SW 1271 (cell line): Measurements from ENCODE around the gene NFIA.
"Not testable (repeated sequence)": the region's sequence is repeated elsewhere in the genome, so short reads cannot be mapped to it uniquely, and the experiment has no call there.

Experiments used
- DNase-seq, 2 experiments: peaks; one replicate each; lab custom pipeline; 2025; lab: John Stamatoyannopoulos, UW

The NFIA gene

DNA sequence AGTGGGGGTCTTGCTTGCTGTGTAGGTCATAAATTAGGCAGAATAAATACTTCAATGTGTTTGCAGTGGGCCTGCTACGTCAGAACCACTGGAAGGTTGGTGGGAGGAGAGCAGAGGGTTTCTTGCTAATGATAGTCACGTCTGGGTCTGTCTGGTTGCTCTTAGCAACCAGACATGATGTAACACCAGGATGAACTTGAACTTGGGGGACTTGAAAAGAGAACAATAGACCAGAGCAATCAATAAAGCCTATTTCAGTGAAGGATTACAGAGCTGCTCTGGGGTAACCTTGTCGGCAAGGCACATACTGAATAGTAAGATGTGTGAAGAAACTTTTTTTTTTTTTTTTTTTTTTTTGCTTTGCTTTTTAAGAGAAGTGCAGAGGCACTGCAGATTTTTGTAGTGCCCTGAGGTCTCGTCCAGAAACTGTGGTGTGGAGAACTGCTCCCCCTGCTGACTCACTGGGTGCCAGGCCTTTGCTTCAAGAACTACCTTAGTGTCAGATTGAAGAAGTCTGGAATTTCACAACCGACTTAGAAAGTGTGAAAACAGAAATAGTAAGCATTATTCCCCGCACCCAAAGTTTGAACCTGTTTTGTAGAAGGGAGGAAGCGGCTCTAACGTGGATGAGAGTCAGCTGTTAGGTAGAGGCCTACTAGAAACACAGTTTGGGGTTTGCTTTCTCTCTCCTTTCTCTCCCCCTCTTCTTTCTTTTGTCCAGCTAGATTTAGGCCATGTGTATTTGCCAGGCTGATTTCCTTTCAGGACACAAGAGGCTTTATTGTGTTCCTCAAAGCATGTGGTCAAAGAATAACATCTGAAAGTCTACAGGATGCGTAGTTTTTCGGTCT, 371.0 kb downstream of the NFIA start:
- DNase-seq = peak; percentile 8 to 27

DNA sequence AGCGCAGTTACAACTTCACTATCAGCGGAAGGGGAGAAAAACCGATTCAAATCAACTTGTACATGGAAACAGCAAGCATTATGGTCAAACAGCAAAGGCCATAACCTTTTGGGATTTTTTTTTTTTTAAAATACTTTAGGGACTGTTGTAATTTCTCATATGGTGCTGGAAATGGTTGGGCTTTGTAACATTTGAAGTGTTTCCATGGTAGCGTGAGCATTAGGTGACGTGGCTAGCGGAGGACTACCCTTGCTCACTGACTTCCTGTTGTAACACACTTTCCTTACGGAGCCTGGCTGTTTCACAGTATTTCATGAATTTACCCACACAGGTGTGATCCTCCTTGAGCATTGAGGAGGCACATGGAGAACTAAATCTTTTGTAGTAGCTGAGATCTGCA, 373.0 kb downstream of the NFIA start:
- no peak for DNase-seq

DNA sequence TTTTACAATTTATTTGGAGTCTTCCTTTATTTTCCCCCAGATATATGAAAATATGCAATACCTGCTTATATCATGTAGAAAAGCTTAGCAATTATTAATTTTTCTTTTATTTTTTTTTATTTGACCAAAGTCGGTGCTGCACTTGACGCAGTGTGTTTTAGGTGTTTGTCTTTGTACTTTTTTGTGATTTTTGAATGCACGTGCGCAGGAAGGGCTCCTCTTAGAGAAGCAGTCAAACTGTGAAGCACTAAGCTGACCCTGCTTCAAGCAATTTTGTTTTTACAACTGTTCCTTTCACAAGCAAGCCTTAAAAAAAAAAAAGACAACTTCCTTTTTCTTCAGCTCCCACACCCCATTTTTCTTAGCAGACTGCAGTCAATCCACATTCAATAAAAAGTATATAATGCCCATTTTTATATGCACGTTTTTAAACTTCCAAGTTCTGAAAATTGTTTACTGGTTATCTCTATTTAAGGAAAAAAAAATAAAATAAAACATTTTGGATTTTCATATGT, 375.2 kb downstream of the NFIA start:
- DNase-seq = no peak

DNA sequence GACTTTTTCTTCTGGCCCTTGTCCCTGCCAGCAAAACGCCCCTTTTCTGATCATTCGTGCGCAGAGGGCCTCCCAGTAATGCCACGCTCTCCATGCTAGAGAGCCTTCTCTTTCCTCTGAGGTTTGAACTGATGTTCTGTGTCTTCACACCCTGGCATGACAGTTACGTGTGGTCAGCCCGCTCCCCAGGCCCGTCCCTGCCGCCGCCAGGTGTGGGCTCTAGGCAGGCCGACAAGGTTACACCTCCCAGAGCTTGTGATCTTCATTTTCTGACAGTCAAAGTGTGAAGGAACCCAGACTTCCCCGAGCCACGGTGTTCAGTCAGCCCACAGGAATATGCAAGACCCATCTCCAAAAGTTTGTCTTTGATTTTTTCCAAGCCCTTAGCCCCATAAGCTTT, 377.0 kb downstream of the NFIA start:
- no peak for DNase-seq

DNA sequence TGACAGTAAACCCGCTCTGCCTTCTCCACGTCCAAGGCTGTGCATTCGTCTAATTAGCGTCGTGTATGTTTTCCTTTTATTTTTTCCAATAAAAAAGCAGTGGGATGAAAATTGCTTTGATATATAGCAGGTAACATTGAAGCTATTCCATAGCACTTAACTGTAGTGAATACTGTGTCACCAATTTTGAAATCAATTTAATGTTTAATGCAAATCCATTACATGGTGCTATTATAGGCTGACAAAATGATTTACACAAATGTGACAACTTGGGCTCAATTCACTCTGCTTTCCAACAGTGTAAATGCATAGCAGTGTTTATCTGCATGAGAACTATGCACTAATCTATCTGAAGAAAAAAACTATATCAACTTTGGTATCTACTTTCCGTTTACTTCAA, 377.8 kb downstream of the NFIA start:
- no peak for DNase-seq

DNA sequence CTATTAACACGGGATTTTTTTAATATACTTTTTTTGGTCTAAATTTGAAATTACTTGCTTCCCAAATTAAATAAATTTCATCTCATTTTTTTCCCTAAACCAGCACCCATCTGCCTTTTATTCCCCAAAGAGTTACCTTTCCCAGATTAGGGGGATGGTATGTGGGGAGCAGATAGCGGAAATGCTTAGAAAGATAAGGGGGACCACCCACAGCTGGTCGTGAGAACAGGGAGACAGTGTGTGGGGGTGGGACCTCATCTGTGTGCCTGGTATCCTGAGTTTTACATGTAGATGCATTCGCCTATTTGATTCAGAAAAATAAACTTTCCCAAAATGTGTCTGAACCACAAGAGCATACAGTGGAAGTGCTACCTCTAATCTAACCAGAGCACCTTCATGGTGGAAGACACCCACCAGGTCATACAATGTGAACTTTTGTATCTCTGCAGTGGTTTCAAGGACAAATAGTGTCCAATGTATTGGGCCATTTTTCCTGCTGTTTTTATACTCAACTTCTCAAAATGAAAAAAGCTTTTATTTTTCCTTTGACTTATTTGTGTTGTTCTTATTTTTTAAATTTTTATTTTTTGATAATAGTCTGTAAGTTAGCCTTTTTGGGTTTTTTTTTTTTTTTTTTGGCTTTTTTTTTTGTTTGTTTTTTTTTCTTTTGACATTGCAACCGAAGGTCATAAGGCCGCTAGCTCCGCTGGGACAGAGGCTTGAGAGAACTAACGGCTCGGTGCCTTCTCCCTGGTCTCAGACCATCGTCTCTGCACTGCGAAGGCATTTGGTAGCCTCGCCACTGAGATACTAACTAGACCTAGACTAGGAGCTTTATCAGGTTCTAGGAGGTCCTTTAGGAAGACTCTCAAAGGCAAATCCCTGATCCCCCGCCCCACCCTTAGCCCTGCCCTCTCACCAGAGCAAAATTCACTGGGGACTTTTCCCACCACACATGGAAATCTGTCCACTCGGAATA, 379.3 kb downstream of the NFIA start:
- DNase-seq = no peak

DNA sequence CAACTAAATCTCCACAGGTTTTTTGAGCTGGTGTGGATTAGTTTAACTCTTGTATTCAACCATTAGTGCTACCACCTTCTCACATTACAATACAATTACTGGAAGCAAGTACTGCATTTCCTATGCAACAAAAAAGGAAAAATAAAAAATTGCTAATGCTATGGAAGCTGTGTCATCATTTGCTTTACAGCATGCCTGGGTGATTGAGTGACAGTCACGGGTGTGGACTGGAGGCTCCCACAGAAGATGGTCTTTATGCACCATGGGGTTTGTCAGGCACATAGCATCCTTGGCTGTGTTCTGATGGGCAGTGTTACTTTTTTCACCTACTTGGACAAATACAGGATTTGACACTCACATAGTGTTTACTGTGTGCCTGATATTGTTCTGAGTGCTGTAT, 380.3 kb downstream of the NFIA start:
- no peak for DNase-seq

DNA sequence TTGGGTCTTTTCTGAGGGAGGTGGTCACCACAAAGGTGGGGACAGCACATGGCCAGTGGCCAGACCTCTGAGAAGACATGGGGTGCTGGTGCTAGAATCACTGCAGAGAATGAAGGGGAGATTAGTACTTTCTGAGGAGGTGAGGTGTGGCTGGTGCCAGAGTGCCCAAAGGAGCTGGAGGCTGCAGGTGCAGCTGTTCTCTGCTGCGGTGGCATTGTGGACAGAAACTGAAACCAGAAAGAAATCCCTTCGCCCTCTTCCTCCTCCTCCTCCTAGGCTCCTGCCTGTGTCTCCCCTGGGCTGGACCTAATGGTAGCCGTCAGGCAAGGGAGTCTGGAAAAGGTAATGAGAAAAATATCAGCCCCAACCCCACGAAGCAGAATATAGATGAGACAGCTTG, 380.9 kb downstream of the NFIA start:
- DNase-seq = no peak

DNA sequence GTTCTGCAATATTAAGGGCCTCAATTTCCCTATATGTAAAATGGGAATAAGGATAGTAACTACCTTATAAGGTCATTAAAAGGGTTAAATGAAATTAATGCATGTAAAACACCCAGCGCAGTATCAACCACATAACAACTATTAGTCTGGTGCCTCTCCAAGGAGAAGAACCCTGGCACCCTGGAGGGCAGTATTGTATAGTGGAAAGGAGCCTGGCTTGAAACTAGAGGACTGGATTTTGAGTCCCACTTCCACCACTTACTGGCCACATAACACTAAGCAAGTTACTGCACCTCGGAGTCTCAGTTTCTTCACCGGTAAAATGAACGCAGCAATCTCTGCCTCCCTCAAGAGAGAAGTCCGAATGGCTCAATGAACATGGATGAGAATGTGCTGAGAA, 385.5 kb downstream of the NFIA start:
- DNase-seq = not testable (repeated sequence)

DNA sequence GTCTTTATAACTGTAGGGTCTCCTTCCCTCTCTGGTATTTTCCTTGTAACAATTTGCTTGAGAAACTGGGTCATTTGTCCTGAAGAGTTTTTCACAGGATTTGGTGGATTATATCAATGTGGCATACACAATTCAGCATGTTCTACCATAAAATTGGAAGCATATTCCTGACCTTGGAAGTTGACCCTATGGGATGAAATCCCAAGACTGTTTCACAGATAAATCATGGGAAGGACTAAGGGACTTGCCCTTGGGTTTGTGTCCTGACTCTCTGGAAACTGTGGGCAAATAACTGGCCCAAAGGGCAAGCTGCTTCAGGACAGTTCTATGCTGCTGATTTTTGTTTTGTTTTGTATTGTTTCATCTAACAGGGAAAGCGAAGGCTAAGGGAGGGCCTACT, 387.0 kb downstream of the NFIA start:
- DNase-seq = no peak

DNA sequence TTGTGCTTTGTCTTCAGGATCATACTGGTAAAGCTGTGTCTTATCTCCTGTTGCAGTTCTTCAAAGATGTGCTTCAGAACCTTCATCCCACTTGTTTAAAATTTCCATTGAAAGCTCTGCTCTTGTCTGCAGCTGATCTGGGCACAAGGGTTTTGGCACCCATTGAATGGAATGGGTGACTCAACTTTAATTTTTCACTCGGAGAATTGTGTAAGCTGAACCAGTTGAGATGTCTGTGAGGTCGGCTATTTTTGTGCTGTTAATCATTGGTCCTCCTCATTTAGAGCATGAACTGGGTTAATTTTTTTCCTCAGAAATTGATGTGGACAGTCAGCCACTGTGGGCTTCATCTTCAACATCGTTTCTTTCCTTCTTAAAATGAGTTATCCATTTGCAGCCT, 390.5 kb downstream of the NFIA start:
- DNase-seq = no peak

DNA sequence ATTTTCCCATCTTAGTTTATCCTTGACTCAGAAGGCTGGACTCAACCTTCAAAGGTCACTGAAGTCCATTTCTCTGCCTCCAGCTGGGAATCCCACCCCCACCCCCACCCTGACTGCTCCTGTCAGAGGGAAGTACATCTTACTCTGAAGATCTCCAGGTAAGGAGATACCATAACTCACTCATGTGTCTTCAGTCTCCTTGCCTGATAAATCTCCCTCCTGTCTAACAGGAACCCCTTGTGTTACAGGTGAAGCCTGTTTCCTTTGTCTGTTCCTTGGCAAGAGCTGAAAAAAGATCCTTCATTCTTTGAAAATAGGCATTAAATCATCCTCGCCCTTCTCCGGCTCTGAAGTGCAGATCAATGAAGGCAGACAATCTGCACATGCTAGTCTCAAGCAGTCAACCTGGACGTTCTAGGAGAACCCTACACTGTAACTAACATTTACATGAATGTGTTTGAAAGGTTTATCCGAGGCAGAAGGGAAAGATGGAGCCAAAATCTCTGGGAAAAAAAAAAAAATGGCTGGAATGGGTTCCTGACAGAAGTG, 392.0 kb downstream of the NFIA start:
- no peak for DNase-seq

DNA sequence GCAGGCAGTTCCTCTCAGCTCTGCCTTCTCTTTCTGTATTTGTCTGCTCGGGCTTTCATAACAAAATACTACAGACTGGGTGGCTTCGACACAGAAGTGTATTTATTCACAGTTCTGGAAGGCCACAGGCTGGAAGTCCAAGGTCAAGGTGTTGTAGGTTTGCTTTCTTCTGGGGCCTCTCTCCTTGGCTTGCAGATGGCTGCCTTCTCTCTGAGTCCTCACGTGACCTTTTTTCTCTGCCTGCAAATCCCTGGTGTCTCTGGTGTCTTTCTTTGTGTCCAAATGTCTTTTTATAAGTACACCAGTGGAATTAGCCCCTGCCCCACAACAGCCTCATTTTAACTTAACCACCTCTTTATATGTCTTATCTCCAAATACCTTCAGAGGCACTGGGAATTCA, 392.6 kb downstream of the NFIA start:
- DNase-seq = no peak

DNA sequence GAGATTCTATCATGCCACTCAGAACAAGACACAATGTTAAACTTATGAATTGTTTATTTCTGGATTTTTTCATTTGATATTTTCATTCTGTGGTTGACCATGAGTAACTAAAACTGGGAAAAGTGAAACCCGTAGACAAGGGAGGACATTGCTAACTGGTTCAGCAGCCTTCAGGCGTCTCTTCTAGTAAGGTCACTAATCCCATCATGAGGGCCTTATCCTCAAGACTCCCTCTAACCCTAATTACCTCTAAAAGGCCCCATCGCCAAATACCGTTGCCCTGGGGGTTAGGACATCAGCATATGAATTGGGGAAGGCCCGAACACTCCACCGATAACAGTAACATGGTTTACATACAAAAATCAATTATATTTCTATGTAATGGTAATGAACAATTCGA, 394.9 kb downstream of the NFIA start:
- DNase-seq = no peak

DNA sequence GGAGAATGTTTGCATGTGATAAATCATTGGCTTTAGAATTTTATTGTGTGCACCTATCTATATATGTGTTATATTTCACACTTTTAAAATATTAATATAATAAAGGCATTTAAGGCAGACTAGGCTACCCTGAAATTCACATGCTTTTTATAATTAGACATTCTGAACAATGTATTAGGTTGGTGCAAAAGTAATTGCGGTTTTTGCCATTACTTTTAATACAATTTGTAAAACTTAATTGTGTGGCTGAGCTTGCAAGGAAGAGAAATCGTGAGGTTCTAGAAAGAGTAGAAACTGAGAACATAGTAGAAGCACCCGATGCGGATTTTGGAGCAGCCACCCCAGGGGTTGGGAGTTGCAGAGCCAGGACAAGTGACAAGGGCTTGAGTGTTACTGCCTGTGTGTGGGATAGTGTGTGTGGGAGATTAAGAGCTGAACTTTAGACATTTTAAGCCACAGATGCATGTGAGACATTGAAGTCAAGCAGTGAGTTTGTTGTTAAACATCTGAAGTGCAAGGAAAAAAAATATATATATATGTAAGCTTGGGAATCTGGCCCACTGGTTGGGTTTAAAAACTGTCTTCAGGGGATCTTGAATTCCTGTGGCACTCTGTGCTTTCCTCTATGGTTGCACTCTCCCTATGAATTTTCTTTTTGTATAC, 398.0 kb downstream of the NFIA start:
- no peak for DNase-seq

DNA sequence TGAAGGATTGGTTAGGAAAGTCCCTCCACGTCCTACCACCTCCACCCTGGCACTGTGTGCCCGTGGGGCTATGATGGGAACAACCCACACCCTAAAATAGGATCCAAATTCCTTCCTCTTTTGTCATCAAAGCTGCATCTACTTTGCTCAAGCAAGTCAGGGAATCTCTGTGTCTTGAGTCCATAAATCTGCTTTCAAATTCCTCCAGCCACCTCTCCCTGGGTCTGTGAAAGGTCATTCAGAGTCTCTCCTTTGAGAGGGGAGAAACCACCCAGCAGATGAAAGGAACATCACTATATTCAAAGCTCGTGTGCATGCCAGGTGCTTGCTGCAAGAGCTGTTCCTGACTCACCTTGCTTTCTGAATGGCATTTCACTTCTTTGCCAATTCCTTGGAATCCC, 399.0 kb downstream of the NFIA start:
- DNase-seq = no peak

DNA sequence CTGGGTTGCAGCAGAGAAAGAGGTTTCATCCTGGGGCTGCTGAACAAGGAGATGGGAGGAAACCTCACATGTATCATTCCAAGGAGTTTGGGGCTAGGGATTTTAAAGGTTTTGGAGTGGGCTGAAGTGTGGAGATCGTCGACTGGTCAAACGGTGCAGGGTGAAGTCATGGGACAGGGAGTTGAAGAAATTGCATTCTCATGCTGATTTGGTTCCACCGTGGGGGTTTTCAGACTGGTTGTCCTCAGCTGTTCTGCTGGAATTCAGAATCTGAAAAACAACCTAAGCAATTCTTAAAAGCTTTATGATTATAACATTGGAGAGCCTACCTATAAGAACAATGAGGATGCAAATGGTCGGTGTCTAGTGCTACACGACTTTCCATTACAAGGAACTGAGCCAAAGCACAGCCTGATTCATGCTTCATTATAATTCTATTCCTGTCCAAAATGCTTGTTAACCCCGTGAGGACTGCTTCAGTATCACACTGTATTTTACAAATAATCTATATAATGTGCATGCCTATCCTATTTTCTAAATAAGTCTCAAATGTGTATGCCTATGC, 399.9 kb downstream of the NFIA start:
- DNase-seq = no peak

DNA sequence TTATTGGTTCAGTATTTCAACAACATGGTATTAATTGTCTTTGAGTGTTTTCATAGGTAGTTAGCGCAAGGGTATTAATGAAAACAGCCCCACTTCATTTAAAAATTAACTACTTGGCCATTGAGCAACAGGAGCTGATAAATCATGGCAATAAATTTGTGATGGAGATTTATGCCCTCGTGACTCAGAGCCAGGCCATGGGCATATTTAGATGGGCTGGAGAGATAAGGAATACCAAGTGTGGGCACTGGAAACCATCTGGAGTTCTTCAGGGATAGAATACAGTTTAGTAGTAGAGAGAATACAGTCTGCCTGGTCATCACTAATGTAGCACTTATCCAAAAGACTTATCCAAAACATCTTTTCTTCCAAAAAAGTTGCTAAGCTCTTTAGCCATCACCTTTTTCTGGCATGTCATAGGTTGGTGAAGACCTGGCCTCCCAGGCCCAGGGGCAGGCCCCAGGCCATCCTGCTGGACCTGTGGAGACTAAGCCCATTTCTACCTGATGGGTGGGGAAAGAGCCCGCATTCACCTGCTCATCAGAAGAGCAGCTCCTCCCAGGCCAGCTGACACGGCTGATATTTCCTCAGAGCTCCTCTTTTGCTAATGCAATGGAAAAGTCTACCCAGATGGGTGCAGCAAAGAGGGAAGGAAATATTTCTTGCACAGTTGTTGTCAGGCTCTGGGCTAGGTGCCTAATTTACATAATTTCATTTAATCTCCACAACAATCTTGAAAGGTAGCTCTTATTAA, 404.6 kb downstream of the NFIA start:
- no peak for DNase-seq

DNA sequence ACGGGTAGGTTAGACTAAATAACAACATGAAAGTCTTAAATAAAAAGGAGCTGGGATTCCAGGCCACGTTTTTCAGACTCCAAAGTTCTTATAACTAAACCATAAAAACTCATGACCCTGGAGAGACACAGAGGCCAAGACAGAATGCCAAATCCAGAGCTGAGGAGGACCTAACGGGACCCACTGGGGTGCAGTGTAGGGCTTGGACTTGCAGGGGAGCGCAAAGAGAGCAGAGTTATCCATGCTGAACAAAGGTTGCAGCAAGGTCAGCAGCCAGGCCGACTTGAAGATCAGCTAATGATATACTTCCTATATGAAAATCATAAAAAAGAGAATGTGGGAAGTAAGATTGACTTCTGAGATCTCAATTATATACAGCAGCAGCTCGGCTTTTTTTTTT, 405.4 kb downstream of the NFIA start:
- DNase-seq = no peak

DNA sequence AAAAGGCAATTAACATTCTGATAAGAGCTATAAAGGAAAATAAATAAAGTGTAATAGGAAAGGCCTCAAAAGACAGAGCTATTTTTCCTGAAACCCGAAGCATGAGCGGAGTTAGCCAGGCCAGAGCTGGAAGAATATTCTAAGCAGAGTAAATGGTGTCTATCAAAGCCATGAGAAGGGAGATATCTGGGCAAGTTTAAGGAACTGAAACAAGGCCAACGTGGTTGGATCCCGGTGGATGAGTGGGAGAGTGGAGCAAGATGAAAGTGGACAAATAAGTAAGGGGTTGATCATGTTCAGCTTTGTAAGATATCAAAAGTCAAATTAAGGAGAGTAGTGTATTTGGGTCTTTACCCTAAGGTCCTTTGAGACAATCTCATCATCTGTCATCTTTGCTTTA, 408.6 kb downstream of the NFIA start:
- DNase-seq = no peak

DNA sequence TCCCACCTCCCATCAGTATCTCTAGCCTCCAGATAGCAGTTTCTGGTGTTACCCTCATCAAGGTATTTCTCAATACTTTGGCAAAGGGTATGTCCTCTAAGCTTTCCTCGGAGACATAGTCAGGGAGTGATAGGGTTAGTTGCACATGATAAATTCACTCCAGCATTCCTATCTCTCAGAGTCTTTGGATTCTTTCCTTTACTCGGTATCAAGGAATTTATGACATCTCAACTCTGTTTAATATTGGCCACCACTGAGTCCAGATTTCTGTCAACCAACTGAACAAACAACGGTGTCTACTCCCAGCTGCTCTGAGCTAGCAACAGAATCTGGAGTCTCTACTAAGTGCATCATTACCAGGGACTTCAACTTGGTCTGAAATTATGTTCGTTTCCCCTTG, 409.1 kb downstream of the NFIA start:
- DNase-seq = no peak
